ENCODE data around the gene TRAPPC2L.

DNA sequence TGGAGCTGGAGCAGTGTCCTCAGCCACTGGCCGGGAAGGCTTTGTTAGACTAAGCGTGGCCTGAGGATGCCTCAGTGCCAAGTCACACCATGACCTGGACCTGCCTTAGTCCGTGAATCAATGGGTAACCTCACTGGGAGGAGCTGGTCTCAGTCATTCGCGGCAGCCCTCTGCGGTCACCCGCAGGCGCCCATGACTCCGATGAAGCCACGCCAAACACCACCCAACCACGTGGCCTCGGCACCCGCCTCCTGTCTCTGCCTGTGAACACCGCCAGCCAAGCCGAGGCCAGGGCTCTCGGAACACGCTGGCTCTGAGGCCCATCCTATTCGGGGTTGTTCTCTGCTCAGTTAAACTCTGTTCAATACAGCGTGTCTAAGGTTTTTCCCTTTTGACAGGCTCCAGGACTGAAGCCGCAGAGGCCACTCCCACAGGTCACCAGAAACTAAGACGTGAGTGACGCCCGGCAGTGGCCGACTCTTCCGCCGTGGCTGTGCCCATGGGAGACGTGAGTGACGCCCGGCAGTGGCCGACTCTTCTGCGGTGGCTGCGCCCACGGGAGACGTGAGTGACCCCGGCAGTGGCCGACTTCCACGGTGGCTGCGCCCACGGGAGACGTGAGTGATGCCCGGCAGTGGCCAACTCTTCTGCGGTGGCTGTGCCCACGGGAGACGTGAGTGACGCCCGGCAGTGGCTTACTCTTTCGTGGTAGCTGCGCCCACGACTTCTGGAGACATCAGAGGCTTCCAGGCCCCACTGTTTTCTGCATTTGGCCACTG lies 26.4 kb downstream of the TRAPPC2L start:
- TF ChIP-seq SIN3A (IDR thresholded peaks at IDR 0.05; ENCODE audit: borderline replicate concordance, insufficient read depth, low read length) (no peak), POLR2AphosphoS5 (IDR thresholded peaks at IDR 0.05; ENCODE audit: low read depth, low read length) (no peak)
